Cerebellar nuclear complex (tissue), 1 donor: ENCODE results near the gene AMN.
"Not testable (repeated sequence)": the region's sequence is repeated elsewhere in the genome, so short reads cannot be mapped to it uniquely, and the experiment has no call there.

ENCODE experiments used
- DNase-seq, 2 experiments: peaks; one replicate each; lab custom pipeline; 2025; lab: John Stamatoyannopoulos, UW

Gene AMN

GRCh38 chr14:102922490-102923200, at the start of gene AMN:
Gene AMN (plus strand): TSS chr14:102922663. CDS start chr14:102922689, 26 bp downstream.
- DNase-seq = no peak

GRCh38 chr14:102873131-102873530, 49.3 kb upstream of the AMN start:
- DNase-seq = no peak

DNA sequence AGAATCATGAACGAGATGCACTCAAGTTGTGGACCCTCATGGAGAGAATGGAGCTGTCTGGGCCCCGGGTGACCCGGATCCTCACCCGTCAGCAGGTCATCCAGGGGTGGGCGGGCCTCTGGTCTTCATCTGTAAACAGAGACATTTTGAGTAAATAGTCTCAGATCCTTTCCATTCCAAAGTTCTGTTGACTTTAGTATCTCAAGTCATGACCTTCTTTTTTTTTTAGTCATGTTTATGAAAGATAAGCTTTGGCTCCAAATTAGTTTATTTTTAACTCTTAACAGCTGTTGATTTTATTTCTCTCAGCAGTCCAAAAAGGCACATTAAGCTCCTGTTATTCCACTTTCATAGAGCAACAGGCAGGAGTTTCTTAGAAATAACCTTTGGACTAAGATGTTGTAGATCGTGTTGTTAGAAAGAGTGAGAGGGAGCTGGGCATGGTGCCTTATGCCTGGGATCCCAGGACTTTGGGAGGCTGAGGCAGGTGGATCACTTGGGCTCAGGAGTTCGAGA, 48.9 kb upstream of the AMN start:
- DNase-seq = no peak

GRCh38 chr14:102875652-102876051, 46.8 kb upstream of the AMN start:
- DNase-seq = no peak

DNA sequence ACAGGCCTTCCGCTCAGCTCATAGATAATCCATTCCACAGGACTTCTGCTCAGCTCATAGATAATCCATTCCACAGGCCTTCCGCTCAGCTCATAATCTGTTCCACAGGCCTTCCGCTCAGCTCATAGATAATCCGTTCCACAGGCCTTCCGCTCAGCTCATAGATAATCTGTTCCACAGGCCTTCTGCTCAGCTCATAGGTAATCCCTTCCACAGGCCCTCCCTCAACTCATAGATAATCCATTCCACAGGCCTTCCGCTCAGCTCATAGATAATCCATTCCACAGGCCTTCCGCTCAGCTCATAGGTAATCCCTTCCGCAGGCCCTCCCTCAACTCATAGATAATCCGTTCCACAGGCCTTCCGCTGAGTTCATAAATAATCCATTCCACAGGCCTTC, 45.0 kb upstream of the AMN start:
- not testable (repeated sequence) for DNase-seq

DNA sequence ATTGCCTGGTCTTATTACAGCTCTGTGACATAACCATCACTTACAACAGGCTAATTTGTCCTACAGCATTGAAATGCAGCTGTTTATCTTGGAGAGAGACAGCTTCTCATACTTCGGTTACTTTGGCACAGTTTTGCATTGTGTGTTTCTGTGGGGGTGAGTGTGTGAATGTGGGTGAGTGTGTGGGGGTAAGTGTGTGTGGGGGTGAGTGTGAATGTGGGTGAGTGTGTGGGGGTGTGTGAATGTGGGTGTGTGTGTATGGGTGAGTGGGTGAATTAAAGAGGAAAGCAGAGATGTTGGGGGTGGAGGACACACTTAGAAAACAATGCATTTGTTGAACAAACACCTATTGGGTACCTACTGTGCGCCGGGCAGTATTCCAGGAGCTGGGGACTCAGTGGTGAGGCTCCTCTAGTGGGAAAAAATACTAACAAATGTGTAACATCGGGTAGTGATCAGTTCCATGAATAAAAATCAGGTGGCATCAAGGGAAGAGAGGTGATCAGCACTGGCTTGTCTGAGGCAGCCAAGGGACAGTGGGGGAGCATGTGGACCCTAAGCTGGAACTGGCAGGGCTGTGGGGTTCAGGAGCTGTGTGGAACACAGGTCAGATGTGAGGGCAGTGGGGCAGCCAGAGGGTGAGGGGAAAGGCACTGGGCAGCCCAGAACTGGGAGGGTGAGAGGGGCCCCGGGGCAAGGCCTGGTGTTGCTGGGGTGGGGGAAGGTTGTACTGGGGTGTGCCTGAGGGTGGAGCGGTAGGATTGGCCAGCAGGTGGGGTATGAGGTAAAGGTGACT, 44.1 kb upstream of the AMN start:
- DNase-seq = no peak

- no peak for DNase-seq
Measured at GRCh38 chr14:102878970-102879460, 43.4 kb upstream of the AMN start.

- no peak for DNase-seq
Measured at GRCh38 chr14:102882226-102882906, 40.1 kb upstream of the AMN start.

DNA sequence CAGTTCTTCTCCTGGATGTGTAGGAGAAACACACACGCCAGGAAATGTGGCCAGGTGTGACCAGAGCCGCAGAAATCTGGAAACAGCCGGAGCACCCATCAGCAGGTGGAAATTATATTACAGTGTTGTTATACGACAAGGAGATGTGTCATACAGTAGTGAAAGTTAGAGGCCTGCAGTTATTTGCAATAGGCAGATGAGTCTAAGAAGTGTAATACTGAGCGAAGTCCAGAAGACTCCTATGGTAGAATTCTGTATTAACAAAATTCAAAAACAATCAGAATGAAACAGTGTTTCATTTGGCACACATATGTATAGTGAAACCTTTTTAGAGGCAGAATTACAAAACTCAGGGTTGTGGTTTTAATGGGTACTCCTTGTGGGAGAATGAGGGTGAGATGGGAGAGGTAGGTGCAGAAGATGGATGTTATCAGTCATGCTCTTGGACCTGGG, 39.3 kb upstream of the AMN start:
- no peak for DNase-seq

GRCh38 chr14:102883554-102883953, 38.9 kb upstream of the AMN start:
- DNase-seq = no peak

- no peak for DNase-seq
Measured at GRCh38 chr14:102885737-102886447, 36.6 kb upstream of the AMN start.

DNA sequence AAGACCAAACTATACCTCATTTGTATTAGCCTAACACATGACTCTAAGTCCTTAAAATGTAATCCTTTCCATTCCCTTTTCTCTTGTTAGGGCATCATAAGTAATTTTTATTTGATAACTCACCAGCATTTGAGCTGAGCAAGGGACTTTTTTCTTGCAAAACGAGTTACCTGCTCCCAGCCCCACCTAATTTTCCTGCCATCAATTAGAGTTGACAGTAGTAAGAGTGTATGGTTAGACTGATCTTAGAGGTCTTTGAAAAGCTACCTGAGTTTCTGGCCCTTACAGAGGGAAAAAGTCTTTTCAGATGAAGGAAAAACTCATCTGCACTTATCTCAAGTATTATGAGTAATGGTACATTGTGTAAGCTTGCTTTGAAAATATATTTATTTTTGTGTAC, 33.7 kb upstream of the AMN start:
- DNase-seq = no peak

DNA sequence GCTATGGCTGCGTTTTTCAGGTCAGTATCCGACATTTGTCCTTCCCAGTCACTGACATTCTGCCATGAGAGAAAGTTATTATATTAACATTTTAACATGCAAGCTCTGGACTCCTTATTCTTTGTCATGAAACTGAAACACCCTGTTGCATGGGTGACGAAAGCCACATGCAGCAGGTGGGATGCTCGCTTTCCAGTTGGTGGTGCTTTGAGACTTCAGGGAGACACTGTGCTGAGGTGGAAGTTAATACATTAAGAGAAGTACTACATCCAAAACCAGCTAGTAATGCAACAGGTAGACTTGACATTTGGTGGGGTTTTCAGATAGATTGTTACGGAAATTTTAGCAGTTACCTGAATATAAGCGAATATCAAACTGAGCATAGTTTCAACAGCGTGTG, 32.8 kb upstream of the AMN start:
- no peak for DNase-seq

GRCh38 chr14:102891111-102891510, 31.4 kb upstream of the AMN start:
- DNase-seq = no peak

DNA sequence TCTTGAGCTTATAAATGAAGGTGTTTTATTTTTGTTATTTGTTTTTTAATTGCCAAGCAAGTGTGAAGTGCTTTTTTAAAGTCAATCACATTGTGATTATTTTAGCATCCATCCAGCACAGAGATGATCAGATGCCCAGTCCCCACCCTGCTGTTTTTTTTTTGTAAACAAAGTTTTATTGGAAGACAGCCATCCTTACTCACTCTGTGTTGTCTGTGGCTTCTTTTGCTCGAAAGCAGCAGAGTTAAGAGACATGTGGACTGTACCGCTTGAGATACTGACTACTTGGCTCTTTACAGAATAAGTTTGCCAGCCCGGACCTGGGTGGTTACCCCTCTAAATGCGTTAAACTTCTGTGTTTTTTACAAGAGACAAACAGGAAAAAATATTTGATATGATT, 30.9 kb upstream of the AMN start:
- no peak for DNase-seq

DNA sequence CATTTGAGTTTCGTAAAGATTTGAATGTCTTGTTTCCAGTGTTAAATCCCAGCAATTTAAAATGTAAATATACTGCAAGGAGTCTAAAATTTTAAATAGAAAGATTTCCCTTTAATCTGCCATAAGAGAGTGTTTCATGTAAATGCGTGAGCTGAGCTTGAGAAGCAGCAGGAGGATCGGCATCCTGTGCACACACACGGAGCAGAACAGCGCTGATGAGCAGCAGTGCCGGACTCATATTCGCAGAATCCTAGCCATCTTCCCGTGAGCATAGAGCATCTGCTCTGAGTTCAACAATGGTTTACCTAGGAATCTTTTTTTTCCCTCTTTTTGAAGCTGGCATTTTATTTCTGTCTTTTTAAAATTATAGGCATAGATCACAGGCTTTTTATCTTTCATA, 29.8 kb upstream of the AMN start:
- no peak for DNase-seq

DNA sequence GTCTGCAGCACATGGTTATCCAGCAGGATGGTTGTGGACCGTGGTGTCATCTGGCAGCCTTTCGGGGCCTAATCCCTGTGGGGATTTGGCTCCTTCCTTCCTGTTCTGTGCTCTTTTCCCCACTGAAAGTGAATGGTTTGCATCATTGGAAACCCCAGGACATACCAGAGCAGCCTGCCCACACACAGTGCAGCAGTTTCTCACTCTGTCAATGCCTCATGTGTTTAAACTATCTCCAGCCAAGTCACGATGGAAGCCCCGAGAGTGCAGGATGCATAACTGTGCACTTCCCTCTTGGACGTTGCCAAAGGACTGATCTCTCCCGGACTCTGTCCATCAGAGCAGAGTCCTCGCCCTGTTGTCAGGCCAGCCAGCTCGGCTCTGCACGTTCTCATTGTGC, 29.0 kb upstream of the AMN start:
- peak in 1 of 2 experiments; percentile 35 for DNase-seq

DNA sequence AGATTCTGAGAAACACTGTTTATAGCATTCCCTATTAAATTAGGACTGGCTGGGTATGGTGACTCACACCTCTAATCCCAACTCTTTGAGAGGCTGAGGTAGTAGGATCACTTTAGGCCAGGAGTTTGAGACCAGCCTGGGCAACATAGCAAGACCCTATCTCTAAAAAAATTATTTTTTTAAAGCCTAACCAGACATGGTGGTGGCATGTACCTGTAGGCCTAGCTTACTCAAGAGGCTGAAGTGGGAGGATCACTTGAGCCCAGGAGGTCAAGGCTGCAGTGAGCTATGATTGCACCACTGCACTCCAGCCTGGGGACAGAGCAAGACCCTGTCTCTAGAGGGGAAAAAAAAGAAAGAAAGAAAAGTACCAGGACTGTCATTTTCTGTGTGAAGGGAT, 25.7 kb upstream of the AMN start:
- DNase-seq = not testable (repeated sequence)

DNA sequence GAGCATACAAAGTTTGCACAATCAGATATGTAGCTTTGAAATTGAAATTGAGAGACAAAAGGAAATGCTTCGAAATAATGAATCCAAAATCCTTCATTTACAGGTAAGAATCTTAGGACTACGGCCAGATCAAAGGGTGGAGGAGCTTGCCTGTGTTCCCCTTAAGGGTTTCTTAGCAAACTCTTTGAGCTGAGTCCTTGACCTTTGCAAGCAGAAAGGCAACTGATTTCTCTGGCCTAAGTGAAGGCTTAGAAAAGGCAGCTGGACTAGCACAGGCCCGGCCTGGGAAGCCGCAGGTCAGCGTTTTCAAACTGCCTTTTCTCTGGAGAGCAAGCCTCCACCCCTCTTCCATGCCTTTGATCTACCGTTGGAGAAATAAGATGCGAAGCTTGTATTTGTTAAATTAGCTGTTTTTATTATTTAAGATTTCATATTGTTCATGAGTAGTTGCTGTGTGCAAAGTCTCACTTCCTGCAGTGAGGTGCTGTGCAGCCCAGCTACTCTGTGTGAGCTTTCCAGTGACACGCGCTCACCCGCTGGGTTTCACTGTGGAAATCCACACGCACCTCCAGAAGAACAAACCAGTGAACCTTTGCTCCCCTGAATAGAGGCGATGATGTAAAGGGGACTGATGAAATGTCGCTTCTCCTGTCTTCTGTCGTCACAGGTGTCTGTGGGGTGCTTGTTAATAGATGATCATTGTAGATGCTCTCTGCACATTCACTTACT, 25.0 kb upstream of the AMN start:
- no peak for DNase-seq

DNA sequence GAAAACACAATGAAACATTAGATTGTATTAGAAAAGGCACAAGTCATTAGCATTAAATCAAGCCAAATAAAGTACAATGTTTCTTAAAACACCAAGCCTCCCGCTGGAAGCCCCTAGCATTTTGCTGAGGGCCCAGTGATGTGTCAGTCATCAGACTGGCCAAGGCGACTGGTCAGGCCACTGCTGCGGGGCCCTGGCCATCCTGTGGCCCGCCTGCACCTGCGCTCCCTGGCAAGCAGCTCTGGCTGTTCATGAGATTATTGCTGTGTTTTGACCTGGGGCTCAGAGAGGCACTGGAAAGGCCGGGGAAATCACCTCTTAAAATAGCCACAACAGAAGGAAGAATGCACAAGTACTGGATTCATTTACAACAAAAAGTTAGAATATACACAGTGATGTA, 24.2 kb upstream of the AMN start:
- DNase-seq = no peak
